Keratinocyte (primary cell): ENCODE measurements around the gene NRN1L. TPM values are rescaled to one million over a fixed set of nuclear protein-coding genes. Genes with fewer than 3 reads are reported as not detected.

Experiments used
- DNase-seq: peaks from one replicate; pipeline ENCODE4 v3.0.0-alpha.2; 2011; ENCODE audit warnings: low read depth, missing footprints, low spot score
- FAIRE-seq: peaks from 2 replicates; lab custom pipeline; 2011; peaks lifted over from hg19 to GRCh38; lab: Jason Lieb, UNC
- H2AFZ ChIP-seq: 2 replicates; pipeline ENCODE4 v1.6.0; 2012; ENCODE audit warnings: low read length, control low read depth, inconsistent platforms; ENCODE audit not compliant: control insufficient read depth
- H3K27ac ChIP-seq: 2 replicates; pipeline ENCODE4 v1.5.1; 2011; ENCODE audit warnings: low read length; ENCODE audit not compliant: control insufficient read depth, insufficient read depth
- H3K27me3 ChIP-seq: 3 replicates; pipeline ENCODE4 v1.6.0; 2011; ENCODE audit warnings: low read length; ENCODE audit not compliant: control insufficient read depth, insufficient read depth; ENCODE audit errors: extremely low read depth
- H3K36me3 ChIP-seq, 2 experiments: 2 replicates in 1 of 2; 3 replicates in 1 of 2; pipeline ENCODE4 v1.5.1; 2011; ENCODE audit warnings: low read length in 2 of 2, mild to moderate bottlenecking in 1 of 2; ENCODE audit not compliant: control insufficient read depth in 2 of 2, insufficient read depth in 2 of 2; ENCODE audit errors: extremely low read depth in 1 of 2
- H3K4me1 ChIP-seq: 3 replicates; pipeline ENCODE4 v1.5.1; 2011; ENCODE audit warnings: low read length; ENCODE audit not compliant: control insufficient read depth, insufficient read depth; ENCODE audit errors: extremely low read depth
- H3K4me2 ChIP-seq: 3 replicates; pipeline ENCODE4 v1.6.0; 2011; ENCODE audit warnings: low read depth, low read length; ENCODE audit not compliant: control insufficient read depth, insufficient read depth; ENCODE audit errors: extremely low read depth
- H3K4me3 ChIP-seq, 3 experiments: fragments of 200-600 bp in 1 of 3; sonication (generic) in 1 of 3; 2 replicates in 2 of 3; 3 replicates in 1 of 3; pipeline ENCODE4 v1.5.1; 2011 to 2016; ENCODE audit warnings: low read length in 3 of 3, mild to moderate bottlenecking in 3 of 3, control low read depth in 2 of 3, inconsistent platforms in 1 of 3, low read depth in 1 of 3, mixed read lengths in 1 of 3, mixed run types in 1 of 3, moderate library complexity in 1 of 3; ENCODE audit not compliant: control insufficient read depth in 2 of 3, insufficient read depth in 2 of 3; ENCODE audit errors: extremely low read depth in 1 of 3
- H3K79me2 ChIP-seq: 2 replicates; pipeline ENCODE4 v1.6.0; 2012; ENCODE audit warnings: low read length; ENCODE audit not compliant: control insufficient read depth, insufficient read depth
- H3K9ac ChIP-seq: 3 replicates; pipeline ENCODE4 v1.6.0; 2011; ENCODE audit warnings: low read length; ENCODE audit not compliant: control insufficient read depth, insufficient read depth; ENCODE audit errors: extremely low read depth
- H3K9me1 ChIP-seq: 3 replicates; pipeline ENCODE4 v1.6.0; 2011; ENCODE audit warnings: low read length; ENCODE audit not compliant: control insufficient read depth, insufficient read depth; ENCODE audit errors: extremely low read depth
- H3K9me3 ChIP-seq: 2 replicates; pipeline ENCODE4 v1.5.1; 2012; ENCODE audit warnings: low read depth, low read length; ENCODE audit not compliant: control insufficient read depth
- H4K20me1 ChIP-seq: 3 replicates; pipeline ENCODE4 v1.6.0; 2011; ENCODE audit warnings: low read length; ENCODE audit not compliant: control insufficient read depth, insufficient read depth; ENCODE audit errors: extremely low read depth
- CTCF ChIP-seq, 3 experiments: IDR thresholded peaks in 1 of 3; conservative IDR thresholded peaks in 1 of 3; optimal IDR thresholded peaks in 1 of 3; 2 replicates in 2 of 3; 3 replicates in 1 of 3; pipeline versions ENCODE3 to v1.5.1; 2011; ENCODE audit warnings: low read length in 3 of 3, mild to moderate bottlenecking in 3 of 3, moderate library complexity in 2 of 3, control low read depth in 1 of 3, inconsistent platforms in 1 of 3; ENCODE audit not compliant: insufficient read depth in 2 of 3; ENCODE audit errors: extremely low read depth in 1 of 3
- EZH2 ChIP-seq: IDR thresholded peaks from one replicate; pipeline ENCODE4 v1.6.1; 2012; ENCODE audit warnings: inconsistent platforms, mild to moderate bottlenecking, low read length, moderate library complexity
- dilution Hi-C: fragments of 300-500 bp; cut with MboI; formaldehyde crosslinking; loops from one replicate; pipeline ENCODE4 v1.7.0; 2020; ENCODE audit warnings: low sequenced_read_pairs; ENCODE audit not compliant: extremely low pct_ligation_motif_present
- polyA plus RNA-seq, 5 experiments: library from polyadenylated mRNA; depleted of rRNA in 3 of 5; stranded (reverse) in 3 of 5; stranded (forward) in 1 of 5; unstranded in 1 of 5; fragments of >200 nt; gene quantifications; 1 replicate in 1 of 5; 2 replicates in 3 of 5; 3 replicates in 1 of 5; pipeline versions ENCODE4 v1.2.1 to v1.2.3, GENCODE V29; 2011 to 2012; ENCODE audit warnings: missing spikeins in 2 of 5, low read depth in 1 of 5, low replicate concordance in 1 of 5

Gene NRN1L
- polyA plus RNA-seq, 1 donor (not counting 4 experiments of a cell fraction or from before 2014, with no cell fraction given) = not detected

DNA sequence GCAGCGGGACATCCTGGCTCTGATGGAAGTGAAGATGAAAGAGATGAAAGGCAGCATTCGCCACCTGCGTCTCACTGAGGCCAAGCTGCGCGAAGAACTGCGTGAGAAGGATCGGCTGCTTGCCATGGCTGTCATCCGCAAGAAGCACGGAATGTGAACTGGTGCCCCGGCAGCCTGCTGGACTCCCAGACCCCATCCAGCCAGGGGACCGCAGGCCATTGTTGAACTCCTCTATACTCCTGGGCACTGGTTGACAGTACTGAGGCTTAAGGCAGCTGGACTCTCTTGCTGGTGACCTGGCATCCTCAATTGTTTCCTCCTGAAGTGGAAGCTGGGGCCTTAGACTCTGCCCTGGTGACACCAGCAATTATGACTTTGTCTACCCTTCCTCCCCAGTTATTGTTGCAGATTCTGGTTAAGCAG is 41.3 kb upstream of the NRN1L start:
- dilution Hi-C loops = no loop called here
- H4K20me1 ChIP-seq = no peaks in the 10 kb centered on the region
- no peak for FAIRE-seq
- peaks cover 39% of the 10 kb centered on the region for H3K79me2 ChIP-seq
- H3K4me3 ChIP-seq = peak overlapping the region; percentile 56 to 92 (median 79)
- H3K4me1 ChIP-seq = peaks cover 51% of the 10 kb centered on the region
- no peaks in the 10 kb centered on the region for H3K27me3 ChIP-seq
- H3K9me1 ChIP-seq = peaks cover 4% of the 10 kb centered on the region
- H3K36me3 ChIP-seq = peaks cover 4 to 6% of the 10 kb centered on the region in 2 experiments
- H3K9ac ChIP-seq = peak overlapping the region; percentile 94
- TF ChIP-seq EZH2 (no peak), CTCF (optimal IDR thresholded peaks at IDR 0.05 in 1 of 3, IDR thresholded peaks at IDR 0.05 in 1 of 3, conservative IDR thresholded peaks at IDR 0.05 in 1 of 3; ENCODE audit: extremely low read depth in 1 of 3, insufficient read depth in 2 of 3, low read length in 3 of 3) (no peak)
- peak overlapping the region; percentile 95 for H3K27ac ChIP-seq
- H2AFZ ChIP-seq = peak overlapping the region; percentile 30
- DNase-seq = no peak
- peak overlapping the region; percentile 86 for H3K4me2 ChIP-seq
- no peaks in the 10 kb centered on the region for H3K9me3 ChIP-seq

GRCh38 chr16:67844497-67844896 is 40.2 kb upstream of the NRN1L start:
- dilution Hi-C loops = no loop called here
- Histone ChIP-seq H4K20me1 (peaks cover 2% of the 10 kb centered on the region), H2AFZ (no peak overlapping the region), H3K9me3 (no peaks in the 10 kb centered on the region), H3K4me2 (peak overlapping the region; percentile 86), H3K4me3 (peak overlapping the region in 1 of 3 experiments; percentile 15), H3K79me2 (peaks cover 50% of the 10 kb centered on the region), H3K27ac (peak overlapping the region; percentile 48), H3K4me1 (peaks cover 53% of the 10 kb centered on the region), H3K27me3 (no peaks in the 10 kb centered on the region), H3K9me1 (peaks cover 4% of the 10 kb centered on the region), H3K36me3 (peaks cover 6 to 8% of the 10 kb centered on the region in 2 experiments), H3K9ac (no peak overlapping the region)
- no peak for TF ChIP-seq EZH2
- peak; percentile 55 to 66 (median 63) for TF ChIP-seq CTCF (optimal IDR thresholded peaks at IDR 0.05 in 1 of 3, IDR thresholded peaks at IDR 0.05 in 1 of 3, conservative IDR thresholded peaks at IDR 0.05 in 1 of 3; ENCODE audit: extremely low read depth in 1 of 3, insufficient read depth in 2 of 3, low read length in 3 of 3)
- peak; percentile 78 for FAIRE-seq
- no peak for DNase-seq
